ENCODE data around the gene SIM2.
A peak's percentile ranks its signal among the peaks of the same experiment; 100 is the strongest.

Gene SIM2

DNA sequence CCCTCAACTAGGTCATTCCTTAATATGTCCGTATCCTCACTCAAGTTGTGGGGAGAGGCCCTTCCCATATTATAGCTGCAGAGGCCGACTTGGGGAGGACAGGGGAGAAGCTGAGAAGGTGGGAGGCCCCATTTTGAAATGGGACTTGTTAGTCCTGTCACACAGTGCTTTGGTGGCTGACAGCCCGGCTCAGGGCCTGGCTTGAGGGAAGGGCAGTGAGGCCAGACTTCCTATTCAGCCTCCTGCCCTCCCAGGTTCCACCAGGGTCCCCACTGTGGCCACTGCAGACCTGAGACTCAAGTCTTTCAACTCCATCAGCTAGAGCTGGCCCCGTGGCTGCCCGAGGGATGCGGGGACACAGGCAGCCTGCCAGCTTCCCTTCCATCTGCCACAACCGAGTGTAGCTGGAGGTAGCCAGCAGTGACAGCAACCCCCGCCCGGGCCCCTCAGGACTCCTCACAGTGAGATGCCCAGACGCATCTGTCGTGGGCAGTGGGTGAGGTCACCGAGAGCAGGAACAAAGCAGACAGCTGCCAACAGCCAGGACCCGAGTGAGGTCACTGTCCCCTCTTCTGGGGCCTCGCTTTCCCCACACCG, 36.9 kb downstream of the SIM2 start:
- no peak for DNase-seq (ENCODE audit: low read depth)

DNA sequence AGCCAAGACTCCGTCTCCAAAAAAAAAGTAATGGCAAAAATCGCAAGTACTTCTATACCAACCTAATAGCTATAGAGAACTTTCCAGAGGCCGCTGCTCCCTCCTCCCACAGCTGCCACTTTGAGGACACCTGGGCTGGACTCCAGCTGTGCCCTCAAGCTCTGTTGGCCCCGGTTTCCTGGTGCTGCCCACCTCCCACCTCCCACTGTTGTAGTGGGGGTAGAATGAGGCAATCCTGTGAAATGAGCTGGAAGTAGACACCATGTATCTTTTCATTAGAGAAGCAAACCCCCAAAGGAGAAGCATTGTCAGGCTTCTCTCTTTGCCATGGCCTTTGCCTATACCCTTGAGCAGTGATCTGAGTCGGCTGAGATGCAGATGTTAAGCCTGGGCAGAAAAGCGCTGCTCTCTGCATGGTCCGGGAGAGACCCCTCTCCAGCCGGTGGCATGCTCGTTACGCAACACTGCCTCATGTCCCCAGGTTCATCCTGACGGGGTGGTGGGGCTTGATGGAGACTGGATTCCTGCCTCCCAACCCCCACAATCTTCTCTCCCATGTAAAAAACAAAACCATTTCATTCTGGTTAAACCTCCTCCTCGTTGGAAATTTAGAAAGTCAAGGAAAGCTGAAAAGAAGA, 39.7 kb downstream of the SIM2 start:
- no peak for DNase-seq (ENCODE audit: low read depth)

DNA sequence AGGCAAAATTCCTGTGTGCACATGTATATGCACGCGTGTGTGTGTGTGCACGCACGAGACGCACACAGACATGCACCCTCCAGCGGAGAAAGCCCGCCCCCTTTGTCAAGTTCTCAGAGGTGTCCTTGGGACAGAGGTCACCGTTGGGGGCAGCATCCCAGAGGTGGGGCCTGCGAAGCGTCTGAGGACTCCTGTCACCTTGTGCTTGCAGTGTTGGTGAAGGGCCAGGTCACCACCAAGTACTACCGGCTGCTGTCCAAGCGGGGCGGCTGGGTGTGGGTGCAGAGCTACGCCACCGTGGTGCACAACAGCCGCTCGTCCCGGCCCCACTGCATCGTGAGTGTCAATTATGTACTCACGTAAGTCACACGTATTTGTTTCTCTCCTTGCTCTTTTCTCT, 42.6 kb downstream of the SIM2 start:
- no peak for DNase-seq (ENCODE audit: low read depth)

DNA sequence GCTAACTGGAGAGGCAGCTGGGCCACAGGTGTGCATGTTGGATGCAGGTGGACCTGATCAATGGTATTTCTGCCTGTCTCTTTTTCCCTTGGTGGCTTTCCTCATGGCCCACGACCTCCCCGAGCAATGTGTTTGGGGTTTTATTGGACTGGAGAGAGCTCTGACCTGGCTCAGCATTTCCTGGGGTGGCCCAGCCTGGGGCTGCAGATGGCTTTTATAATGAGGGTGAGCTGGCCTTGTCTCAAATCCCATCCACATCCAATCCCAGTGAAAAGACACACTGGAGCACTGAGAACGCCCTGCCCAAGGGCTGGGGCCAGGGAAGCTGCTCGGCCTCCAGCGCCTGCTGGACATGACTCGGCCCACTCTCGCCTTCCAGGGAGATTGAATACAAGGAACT, 44.1 kb downstream of the SIM2 start:
- DNase-seq (ENCODE audit: low read depth), result no peak

DNA sequence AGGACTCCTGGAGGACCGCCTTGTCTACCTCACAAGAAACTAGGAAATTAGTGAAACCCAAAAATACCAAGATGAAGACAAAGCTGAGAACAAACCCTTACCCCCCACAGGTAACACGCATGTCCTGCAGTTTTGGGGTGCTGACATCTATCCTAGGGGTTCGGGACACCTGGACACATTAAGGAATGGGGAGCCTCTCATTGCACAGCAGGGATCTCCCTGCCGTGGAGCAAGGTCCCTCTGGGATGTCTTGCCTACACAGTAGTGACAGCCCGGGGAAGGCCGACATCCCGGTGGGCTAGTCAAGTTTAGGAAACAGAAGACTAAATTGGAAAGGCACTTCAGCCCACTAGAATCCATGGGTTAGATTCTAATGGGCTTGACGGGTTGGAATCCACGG, 44.5 kb downstream of the SIM2 start:
- no peak for DNase-seq (ENCODE audit: low read depth)

DNA sequence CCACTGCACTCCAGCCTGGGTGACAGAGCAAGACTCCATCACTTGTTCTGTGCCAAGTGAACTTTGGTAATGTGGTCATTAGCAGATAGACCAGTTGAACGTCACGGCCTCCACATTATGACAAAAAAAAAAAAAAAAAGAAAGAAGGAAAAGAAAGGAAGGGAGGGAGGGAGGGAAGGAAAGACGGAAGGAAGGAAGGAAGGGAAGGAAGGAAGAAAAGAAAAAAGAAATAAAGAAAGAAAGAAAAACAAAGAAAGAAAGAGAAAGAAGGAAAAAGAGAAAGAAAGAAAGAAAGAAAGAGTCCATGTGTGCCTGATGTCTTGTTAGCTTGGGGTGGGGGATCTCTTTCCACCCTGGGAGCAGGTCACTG, 45.3 kb downstream of the SIM2 start:
- no peak for DNase-seq (ENCODE audit: low read depth)

DNA sequence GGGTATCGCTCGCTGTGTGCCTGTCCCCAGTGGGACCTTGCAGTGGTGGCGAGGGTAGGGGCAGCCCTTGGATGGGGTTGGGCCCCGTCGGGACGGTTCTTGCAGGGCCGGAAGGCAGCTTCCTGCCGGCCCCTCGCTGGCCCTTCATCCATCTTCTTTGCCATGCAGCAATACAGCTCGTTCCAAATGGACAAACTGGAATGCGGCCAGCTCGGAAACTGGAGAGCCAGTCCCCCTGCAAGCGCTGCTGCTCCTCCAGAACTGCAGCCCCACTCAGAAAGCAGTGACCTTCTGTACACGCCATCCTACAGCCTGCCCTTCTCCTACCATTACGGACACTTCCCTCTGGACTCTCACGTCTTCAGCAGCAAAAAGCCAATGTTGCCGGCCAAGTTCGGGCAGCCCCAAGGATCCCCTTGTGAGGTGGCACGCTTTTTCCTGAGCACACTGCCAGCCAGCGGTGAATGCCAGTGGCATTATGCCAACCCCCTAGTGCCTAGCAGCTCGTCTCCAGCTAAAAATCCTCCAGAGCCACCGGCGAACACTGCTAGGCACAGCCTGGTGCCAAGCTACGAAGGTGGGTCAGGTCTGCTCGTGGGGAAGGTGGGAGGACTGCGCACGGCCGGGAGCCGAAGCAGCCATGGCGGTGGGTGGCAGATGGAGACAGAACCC, 45.8 kb downstream of the SIM2 start:
- no peak for DNase-seq (ENCODE audit: low read depth)

DNA sequence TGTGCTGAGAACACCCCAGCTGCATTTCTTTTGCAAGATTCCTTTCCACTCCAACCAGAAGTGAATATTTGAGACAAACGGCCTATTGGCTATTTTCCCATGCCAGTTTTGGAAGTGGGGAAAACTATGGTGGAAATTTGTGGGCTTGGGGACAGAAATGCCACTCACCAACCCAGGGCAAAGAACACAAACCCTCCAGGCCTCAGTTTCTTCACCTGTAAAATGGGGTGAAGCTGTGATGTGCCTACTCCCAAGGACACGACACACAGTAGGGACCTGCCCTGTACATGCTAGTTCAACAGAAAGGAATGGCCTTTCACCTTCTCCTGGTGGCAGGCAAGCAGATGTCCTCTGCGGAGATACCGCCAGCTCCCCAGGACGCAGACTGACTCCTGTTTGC, 46.5 kb downstream of the SIM2 start:
- DNase-seq (ENCODE audit: low read depth), result no peak

DNA sequence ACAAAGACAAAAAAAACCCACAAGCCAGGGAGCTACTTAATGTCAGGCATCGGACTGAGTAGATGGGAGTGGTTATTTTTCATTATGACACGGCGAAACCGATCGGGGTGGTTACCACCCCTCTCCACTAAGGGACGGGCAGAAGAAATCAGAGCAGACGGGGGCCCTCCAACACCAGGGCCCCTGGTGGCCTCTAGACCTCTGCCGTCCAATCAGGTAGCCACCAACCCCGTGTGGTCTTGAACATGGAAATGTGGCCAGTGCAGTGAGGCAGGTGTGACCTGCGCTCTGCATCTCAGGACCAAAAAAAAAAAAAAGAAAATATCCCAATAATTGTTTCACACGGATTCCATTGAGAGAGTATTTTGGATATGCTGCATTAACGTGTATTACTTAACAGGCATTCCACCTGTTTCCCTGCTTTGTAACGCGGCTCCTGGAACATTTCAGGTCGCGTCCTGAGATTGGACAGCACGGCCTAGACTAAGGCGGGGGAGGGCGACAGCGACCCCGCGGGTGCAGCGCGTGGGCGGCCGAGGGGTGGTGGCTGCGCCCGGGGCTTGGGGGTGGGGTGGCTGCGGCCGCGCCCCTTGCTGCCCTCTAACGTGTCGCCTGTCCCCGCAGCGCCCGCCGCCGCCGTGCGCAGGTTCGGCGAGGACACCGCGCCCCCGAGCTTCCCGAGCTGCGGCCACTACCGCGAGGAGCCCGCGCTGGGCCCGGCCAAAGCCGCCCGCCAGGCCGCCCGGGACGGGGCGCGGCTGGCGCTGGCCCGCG, 48.3 kb downstream of the SIM2 start:
- no peak for DNase-seq (ENCODE audit: low read depth)

DNA sequence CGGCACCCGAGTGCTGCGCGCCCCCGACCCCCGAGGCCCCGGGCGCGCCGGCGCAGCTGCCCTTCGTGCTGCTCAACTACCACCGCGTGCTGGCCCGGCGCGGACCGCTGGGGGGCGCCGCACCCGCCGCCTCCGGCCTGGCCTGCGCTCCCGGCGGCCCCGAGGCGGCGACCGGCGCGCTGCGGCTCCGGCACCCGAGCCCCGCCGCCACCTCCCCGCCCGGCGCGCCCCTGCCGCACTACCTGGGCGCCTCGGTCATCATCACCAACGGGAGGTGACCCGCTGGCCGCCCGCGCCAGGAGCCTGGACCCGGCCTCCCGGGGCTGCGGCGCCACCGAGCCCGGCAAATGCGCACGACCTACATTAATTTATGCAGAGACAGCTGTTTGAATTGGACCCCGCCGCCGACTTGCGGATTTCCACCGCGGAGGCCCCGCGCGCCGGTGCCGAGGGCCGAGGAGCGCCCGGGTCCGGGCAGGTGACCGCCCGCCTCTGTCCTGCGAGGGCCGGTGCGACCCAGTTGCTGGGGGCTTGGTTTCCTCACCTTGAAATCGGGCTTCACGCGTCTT, 49.0 kb downstream of the SIM2 start:
- DNase-seq (ENCODE audit: low read depth), result peak; percentile 9

DNA sequence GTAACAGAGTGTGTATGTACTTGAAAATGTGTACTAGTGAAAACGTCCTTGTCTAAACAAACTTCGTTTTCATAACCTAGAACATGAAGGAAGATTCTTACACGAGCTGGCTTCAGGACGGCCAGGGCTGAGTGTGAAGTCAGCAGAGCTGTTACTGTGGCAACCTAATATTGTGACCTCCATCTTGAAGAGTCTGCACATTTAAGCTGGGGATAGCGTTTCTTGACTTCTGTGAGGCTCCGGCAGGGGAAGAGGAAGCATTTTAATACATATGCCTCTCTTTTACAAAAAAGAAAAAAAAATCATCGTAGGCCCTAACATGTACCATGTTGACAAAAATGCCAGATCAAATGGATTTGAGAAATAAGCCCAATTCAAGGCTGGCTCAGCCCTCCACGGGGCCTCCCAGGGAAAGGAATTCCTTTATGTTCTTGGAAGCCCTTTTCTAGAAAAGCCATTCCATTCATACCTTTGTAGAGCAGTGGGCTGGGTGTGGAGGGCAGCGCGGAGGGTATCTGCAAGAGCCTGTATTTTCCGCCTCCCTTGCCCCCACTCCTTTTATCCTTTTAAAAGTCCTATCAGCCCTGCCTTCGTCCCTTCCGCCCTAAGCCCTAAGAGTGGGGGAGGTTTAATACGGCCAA, 51.1 kb downstream of the SIM2 start:
- no peak for DNase-seq (ENCODE audit: low read depth)

DNA sequence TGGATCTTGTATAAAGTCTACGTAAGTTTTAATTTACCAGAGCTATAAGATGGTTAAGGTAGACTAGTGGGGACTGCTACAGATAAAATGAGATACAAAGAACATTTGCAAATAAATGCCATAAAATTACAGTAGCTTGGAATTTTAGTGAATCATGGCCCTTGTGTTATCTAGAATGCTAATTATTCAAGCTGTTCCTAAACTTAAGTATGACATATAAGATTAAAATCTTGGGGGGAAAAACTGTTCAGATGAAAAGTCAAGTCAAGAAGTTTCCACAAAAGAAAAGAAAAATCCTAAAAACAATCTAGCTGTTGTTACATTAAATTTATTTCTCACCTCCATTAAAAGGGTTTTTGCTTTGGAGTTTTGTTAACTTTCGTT, 51.7 kb downstream of the SIM2 start:
- DNase-seq (ENCODE audit: low read depth), result no peak

DNA sequence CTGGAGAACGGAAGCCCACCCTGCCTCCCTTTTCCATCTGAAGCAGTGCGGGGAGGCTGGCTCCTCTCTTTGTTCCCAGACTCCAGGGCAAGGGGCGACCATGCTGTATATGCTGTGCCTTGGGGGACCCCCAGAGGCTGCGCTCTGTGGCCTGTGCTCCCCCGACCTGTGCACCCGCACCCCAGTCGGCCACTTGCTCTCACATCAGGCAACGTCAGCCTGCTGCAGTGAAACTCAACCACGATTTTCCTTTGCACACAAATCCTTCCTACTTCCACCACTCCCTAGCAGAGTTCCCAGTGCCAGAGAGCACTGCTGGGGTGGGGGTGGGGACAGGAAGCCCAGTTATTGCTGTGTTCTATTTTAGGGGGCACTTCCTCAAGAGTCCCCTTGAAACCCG, 52.5 kb downstream of the SIM2 start:
- no peak for DNase-seq (ENCODE audit: low read depth)

DNA sequence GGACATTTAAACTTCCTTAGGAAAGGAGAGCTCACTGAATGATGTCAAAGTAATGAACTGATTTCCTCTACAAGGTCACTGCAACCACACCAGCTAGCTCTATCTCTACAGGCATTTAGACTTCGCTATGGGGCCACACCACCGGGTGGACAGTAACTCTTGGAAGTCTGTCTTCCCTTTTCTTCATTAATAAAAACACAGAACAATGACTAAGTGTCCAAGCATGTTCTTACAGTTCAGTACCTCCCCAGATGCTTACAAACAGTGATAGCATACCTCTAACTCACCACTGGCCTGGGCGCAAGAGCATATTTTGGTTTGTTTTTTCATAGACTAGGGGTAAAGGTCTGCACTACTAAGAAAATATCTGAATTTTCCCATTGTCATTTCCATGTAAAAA, 54.6 kb downstream of the SIM2 start:
- no peak for DNase-seq (ENCODE audit: low read depth)

DNA sequence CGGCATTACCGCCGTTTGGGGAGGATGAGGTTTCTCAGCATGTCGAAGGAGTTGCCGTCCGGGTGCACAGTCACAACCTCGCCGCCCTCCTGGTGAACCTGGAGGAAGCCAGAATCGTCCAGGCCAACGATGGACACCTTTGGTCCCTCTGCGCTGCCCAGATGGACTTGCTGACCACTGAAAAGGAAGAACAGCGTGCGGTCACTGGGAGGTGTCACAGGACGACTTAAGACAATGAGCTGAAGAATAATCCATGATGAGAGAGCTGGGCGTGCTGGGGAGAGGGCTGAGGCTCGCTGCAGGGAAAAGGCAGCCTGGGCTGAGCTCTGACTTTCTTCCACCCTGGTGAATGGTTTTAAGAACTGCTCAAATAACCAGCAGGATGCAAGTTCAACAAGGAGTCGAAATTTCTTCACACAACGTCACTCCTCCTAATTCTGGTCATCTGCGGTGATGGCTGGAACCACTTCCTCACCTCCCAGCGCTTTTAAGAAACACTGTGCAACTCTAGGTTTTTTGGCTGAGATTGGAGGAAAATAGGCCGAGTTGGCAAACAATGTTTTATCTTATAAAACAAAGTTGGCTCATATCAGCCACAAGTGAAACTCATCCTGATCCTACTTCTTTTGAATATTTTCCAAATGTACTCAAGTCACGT, 55.5 kb downstream of the SIM2 start:
- no peak for DNase-seq (ENCODE audit: low read depth)

DNA sequence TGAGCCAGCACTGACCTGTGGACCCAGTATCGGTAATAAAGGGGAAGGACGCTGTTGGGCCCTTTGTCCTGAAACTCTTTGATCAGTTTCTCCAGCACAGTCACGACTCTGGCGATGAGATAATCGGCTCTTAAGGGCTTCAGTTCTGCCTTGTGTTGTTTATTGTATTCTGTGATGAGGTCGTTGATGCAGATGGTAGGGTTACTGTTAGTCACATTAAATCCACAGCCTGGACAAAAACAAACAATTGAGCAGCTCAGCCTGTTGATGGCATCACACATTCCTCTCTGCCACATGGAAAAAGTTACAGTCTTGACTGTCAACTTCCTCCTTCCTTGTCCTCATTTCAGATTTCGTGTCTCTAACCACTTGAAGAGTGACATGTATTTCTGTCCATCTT, 57.6 kb downstream of the SIM2 start:
- DNase-seq (ENCODE audit: low read depth), result no peak

DNA sequence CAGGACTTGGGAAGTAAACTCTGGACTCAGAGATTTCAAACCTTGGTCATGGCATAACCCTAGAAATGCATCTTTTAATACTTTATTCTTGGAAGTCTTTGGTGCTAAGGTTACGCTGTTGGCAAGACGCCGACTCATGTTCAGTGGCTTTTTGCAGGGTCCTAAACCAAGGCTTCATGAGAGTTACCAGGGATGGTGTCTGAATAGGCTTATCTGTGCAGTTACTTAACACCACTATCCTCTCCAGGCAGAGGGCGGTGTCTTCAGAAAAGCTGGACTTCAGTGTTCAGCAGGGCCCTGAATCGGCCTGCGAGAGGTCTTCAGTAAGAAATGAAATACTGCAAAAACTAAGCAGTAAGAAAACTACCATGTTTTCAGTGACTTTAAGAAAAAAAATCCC, 58.3 kb downstream of the SIM2 start:
- no peak for DNase-seq (ENCODE audit: low read depth)

DNA sequence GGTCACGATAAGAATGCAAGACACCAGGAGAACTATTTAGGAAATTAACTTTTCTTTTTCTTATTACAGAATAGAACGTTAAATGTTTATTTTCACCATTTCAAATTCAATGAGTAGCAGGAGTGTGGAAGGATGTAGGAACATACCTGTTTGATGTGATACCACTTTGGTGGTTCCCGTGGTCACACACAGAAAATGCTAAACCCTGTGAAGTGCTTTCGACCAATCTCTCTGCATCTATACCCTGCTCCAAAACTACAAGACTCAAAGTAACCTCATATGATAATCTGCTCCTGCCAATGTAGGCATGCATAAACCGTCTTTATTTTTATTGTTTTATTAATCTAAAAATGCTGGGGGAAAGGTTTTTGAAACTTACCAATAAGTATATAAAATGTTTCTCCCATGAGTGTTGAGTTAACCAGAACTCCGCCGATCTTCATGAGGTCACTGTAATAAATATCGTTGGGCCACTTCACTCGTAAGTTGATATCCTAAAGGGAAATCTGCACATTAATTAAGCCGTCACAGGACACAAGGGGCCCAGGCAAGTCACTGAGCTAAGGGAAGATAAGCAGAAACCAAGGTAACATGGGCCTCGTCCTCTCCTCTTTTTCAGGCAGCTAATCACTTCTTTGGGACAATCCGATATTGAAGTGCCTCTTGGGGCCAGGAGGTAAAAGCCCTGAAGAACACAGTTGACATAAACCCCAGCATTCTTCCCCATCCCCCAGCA, 60.6 kb downstream of the SIM2 start:
- DNase-seq (ENCODE audit: low read depth), result no peak

DNA sequence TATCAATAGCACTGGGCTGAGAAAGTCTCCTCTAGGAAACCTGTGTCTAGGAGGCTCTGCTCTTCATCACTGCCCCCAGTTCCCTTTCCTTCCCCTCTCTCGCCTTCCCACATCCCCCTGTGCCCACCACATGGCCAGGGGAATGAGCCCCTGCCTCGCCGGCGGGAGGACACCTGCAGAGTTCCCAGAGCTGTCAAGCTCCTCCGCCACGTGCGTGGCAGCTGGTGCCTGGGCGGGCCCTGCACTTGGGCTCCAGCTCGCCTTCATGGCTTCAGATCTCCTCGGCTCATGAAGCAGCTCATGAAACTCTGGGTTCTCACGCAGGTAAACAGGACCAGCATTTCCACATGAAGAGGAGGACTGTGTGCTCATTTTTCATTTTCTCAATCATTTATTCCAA, 62.8 kb downstream of the SIM2 start:
- DNase-seq (ENCODE audit: low read depth), result no peak

DNA sequence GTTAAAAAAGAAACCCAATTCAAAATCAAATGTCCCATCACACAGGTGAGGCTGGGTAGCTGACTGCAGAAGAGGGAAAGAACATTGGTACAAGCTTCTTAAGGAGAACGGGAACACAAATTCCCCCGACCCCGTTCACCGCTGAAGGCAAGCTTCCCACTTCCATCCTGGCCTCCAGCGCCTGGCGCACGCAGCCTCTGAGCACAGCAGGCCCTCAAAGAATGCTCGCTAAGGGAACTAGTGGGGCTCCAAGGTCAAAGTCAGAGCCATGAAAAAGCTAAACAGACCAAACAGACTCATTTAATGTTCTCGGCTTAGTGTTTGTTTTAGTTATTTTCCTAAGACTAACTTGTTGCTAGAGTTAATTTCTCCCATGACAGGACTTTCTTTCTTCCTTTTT, 63.7 kb downstream of the SIM2 start:
- no peak for DNase-seq (ENCODE audit: low read depth)

DNA sequence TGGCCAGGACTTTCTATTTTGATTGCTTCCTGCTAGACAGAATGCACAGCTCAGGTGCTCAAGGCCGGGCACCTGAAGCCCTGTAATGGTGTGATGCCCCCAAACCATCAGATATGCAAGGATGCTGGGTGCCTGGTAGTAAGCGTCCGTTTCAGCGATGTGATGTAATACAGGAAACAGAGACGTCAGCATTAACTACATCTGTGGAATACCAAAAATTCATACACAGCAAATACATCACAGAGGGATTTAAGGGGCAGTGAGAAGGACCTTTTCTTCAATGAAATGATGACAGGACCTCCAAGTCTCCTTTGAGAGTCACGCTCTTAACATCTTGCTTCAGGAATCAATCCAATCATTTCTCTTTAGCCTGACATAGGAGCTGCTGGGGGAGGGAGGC, 64.4 kb downstream of the SIM2 start:
- DNase-seq (ENCODE audit: low read depth), result no peak

Data from stimulated activated CD8-positive, alpha-beta memory T cell treated with anti-CD3 and anti-CD28 coated beads, Interleukin-15, amount 100 ng/mL, for 24 hours (primary cell).